ENCODE results near the gene TCF19. TPM values are rescaled to one million over a fixed set of nuclear protein-coding genes. Genes with fewer than 3 reads are reported as not detected.

Gene TCF19
- total RNA-seq, result 3.0 and 6.0 TPM in 2 replicates

GRCh38 chr6:31158140-31158862 is at the start of gene TCF19:
TCF19 (plus strand) TSS chr6:31158589; CDS start chr6:31159470, 881 bp downstream.

GRCh38 chr6:31112478-31112877 is 45.9 kb upstream of the TCF19 start, which contains the start of gene C6orf15:
C6orf15 (minus strand) TSS chr6:31112575; CDS start chr6:31112555, 20 bp downstream.

GRCh38 chr6:31114541-31114878 is 43.9 kb upstream of the TCF19 start, which contains the start of gene PSORS1C1:
PSORS1C1 (plus strand) TSS chr6:31114800; CDS start chr6:31129633, 14,833 bp downstream.

GRCh38 chr6:31120151-31120915 is 38.1 kb upstream of the TCF19 start, which contains the start of gene CDSN:
CDSN (minus strand) TSS chr6:31120446; CDS start chr6:31120419, 27 bp downstream.

GRCh38 chr6:31138982-31139381 is 19.4 kb upstream of the TCF19 start, which contains the start of gene PSORS1C2:
PSORS1C2 (minus strand) TSS chr6:31139066; CDS start chr6:31139026, 40 bp downstream.

GRCh38 chr6:31157513-31158139 is 763 bp upstream of the TCF19 start, which contains the start of gene CCHCR1:
CCHCR1 (minus strand) TSS chr6:31157802; CDS start chr6:31157600, 202 bp downstream.

GRCh38 chr6:31170600-31170881 is 12.2 kb downstream of the TCF19 start, which contains the start of gene POU5F1:
POU5F1 (minus strand) TSS chr6:31170682; CDS start chr6:31170620, 62 bp downstream.

Other genes starting within 250 kb of the TCF19 start
- 21.7 and 46.3 TPM in 2 replicates for gene VARS2, start 244.4 kb upstream of the TCF19 start, total RNA-seq
- gene SFTA2, start 226.4 kb upstream of the TCF19 start, total RNA-seq, result 2.7 TPM in 1 of 2 replicates, not detected in the other
- gene MUCL3, start 217.6 kb upstream of the TCF19 start, total RNA-seq, result under 0.01 TPM in 1 of 2 replicates, not detected in the other
- under 0.01 and 0.21 TPM in 2 replicates for gene MUC21, start 174.9 kb upstream of the TCF19 start, total RNA-seq
- gene MUC22, start 148.1 kb upstream of the TCF19 start, total RNA-seq, result not detected in 2 replicates
- gene C6orf15, start 46.0 kb upstream of the TCF19 start, total RNA-seq, result 1.2 TPM in 1 of 2 replicates, not detected in the other
- gene PSORS1C1, start 43.8 kb upstream of the TCF19 start, total RNA-seq, result 0.43 and 1.7 TPM in 2 replicates
- 0.24 TPM in 1 of 2 replicates, not detected in the other for gene CDSN, start 38.1 kb upstream of the TCF19 start, total RNA-seq
- not detected in 2 replicates for gene PSORS1C2, start 19.5 kb upstream of the TCF19 start, total RNA-seq
- gene CCHCR1, start 787 bp upstream of the TCF19 start, total RNA-seq, result 11.5 and 18.3 TPM in 2 replicates
- 0.21 and 1.2 TPM in 2 replicates for gene POU5F1, start 12.1 kb downstream of the TCF19 start, total RNA-seq
- gene HLA-C, start 113.5 kb downstream of the TCF19 start, total RNA-seq, result 191 and 310 TPM in 2 replicates
- 37.1 and 164 TPM in 2 replicates for gene HLA-B, start 198.6 kb downstream of the TCF19 start, total RNA-seq
- gene MICA, start 245.0 kb downstream of the TCF19 start, total RNA-seq, result 28.7 and 56.9 TPM in 2 replicates

All from tracheal epithelial cell (primary cell).